AG04450 (cell line): Measurements from ENCODE around the gene SLC22A4. TPM values are rescaled to one million over a fixed set of nuclear protein-coding genes. Genes with fewer than 3 reads are reported as not detected.

Experiments used
- CTCF ChIA-PET: fragments of 300-600, 350-600 bp; formaldehyde crosslinking; extraction: SDS; loops from one replicate; lab custom pipeline; 2022; ENCODE audit warnings: antibody characterized with exemption, inconsistent platforms; lab: Charles Lee
- POLR2A ChIA-PET: fragments of 350-600 bp; formaldehyde crosslinking; extraction: SDS; loops from one replicate; lab custom pipeline; 2021; ENCODE audit warnings: antibody characterized with exemption, inconsistent platforms; lab: Yijun Ruan, JAX
- DNase-seq: peaks from one replicate; pipeline ENCODE4 v3.0.0-alpha.2; 2011; ENCODE audit warnings: low read depth, low spot score
- H3K27ac ChIP-seq: one replicate; pipeline ENCODE4 v1.5.1; 2012; ENCODE audit warnings: low read depth, low read length, control low read depth
- H3K27me3 ChIP-seq: one replicate; pipeline ENCODE4 v1.6.0; 2012; ENCODE audit warnings: low read length; ENCODE audit not compliant: control insufficient read depth, insufficient read depth
- H3K4me3 ChIP-seq: 2 replicates; pipeline ENCODE4 v1.5.1; 2011; ENCODE audit warnings: mild to moderate bottlenecking, low read depth, low read length, control low read depth
- H3K9me3 ChIP-seq: 2 replicates; pipeline ENCODE4 v1.5.1; 2012; ENCODE audit warnings: low read length; ENCODE audit not compliant: control insufficient read depth, insufficient read depth
- polyA plus RNA-seq: library from polyadenylated mRNA; depleted of rRNA; stranded (reverse); fragments of >200 nt; gene quantifications from 2 replicates; pipeline ENCODE4 v1.2.3, GENCODE V29; 2011
- TF ChIP-seq, protein P1 (sequence below): IDR thresholded peaks from 2 replicates; pipeline ENCODE4 v1.5.1; 2011; ENCODE audit warnings: low read depth, low read length, control low read depth, inconsistent platforms

Gene SLC22A4
- polyA plus RNA-seq, 1 experiment = 3.1 TPM

DNA sequence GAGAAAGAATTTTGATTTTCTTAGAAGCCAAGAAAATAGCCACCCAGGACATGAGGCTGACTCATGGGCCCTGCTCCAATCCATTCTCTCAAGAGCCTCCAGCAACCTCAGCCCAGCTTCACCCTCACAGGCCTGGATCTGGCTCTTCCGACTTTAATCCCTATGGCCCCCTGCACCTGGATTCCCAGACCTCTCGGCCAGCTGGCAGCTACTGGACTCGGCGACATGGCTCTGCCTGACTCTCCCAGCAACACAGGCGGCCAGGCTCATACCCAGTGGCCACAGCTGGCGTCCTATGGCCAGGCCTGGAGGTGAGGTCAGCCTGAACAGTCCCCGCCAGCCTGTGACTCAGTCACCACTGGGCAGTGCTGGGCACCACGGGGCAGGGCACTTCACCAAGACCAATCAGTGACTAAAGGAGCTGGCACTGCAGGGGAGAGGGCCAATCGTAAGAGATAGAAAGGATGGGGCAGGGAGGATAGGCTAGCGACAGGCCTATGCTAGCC, 42.9 kb upstream of the SLC22A4 start:
- POLR2A ChIA-PET = no interaction called here
- CTCF ChIA-PET = interaction anchor here (7.6 kb wide), 1 partner anchor 12 kb away, joined by 112 read pairs; no protein-coding TSS in a partner anchor

DNA sequence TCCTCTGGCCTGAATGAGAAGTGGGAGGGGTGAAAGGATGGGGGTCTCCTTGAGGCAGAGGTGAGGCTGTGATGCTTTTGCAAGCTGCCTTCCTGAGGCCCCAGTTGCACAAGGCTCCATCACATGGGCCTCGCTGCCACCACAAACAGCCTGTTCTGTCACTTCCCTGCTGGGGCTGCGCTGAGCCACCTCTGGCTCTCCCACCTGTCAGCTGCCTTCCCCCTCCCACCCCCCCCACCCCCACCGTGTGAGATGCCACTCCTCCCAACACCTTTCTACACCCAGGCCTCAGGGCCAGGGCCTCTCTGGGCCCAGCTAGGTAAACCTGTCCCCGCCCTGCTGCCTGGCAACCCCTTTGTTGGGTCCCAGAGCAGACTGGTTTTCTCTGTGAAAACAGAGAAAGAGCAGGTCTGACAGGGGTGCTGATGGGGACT, 41.2 kb upstream of the SLC22A4 start:
- TF ChIP-seq, protein P1, sequence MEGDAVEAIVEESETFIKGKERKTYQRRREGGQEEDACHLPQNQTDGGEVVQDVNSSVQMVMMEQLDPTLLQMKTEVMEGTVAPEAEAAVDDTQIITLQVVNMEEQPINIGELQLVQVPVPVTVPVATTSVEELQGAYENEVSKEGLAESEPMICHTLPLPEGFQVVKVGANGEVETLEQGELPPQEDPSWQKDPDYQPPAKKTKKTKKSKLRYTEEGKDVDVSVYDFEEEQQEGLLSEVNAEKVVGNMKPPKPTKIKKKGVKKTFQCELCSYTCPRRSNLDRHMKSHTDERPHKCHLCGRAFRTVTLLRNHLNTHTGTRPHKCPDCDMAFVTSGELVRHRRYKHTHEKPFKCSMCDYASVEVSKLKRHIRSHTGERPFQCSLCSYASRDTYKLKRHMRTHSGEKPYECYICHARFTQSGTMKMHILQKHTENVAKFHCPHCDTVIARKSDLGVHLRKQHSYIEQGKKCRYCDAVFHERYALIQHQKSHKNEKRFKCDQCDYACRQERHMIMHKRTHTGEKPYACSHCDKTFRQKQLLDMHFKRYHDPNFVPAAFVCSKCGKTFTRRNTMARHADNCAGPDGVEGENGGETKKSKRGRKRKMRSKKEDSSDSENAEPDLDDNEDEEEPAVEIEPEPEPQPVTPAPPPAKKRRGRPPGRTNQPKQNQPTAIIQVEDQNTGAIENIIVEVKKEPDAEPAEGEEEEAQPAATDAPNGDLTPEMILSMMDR = no peak
- DNase-seq = no peak
- Histone ChIP-seq H3K4me3 (no peak overlapping the region), H3K27me3 (no peaks in the 10 kb centered on the region), H3K27ac (no peak overlapping the region), H3K9me3 (peaks cover 3% of the 10 kb centered on the region; the same call in 1 of the 2 replicates)
- ChIA-PET POLR2A (no interaction called here), CTCF (interaction anchor here (1.2 to 7.6 kb wide), 2 partner anchors 14 to 19 kb away, joined by 4 to 112 read pairs; no protein-coding TSS in a partner anchor)

More for the DNA sequence above, 42.9 kb upstream of the SLC22A4 start:
- Histone ChIP-seq H3K27ac (no peak overlapping the region), H3K27me3 (no peaks in the 10 kb centered on the region), H3K4me3 (no peak overlapping the region), H3K9me3 (peaks cover 3% of the 10 kb centered on the region; the same call in 1 of the 2 replicates)
- no peak for DNase-seq
- TF ChIP-seq, protein P1 = no peak

DNA sequence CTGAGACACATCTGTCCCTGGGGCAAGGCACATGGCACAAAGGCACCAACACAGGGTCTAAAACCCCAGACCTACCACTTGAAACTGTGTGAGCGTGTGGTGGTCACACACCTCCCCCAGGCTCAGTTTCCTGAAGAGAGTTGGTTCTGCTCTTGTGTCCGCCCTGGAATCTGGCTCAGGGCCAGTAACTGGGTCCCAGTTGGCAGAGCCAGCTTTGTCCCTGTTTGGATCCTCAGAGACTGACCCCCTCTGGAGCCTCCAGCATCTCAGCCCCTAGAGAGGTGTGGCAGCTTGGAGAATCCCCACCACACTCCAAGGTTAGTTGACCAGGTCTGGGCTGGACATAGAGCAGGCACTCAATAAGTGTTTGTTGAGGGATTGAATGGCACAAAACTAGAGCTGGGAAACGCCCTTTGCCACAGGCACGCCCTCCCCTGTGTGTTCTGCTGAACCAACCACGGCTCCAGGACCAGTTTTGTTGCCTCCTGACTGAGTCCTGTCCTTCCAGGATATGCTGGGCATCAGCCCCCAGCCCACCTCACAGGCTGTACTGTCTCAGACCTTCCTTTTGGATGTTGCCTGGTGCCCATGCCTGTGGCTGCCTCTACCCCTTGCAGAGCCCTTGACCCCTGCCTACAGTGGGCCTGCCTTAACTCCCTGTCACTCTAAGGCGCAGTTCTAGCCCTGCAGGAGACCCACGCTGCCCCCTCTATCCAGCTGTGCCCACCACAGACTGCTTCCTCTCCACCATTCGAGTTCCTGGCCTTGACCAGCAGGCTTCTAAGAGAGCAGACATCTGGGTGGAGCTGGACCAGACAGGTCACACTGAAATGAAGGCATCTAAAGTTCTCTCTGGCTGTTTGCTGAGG, 40.5 kb upstream of the SLC22A4 start:
- TF ChIP-seq, protein P1 = no peak
- ChIA-PET POLR2A (no interaction called here), CTCF (interaction anchor here (1.2 to 9.7 kb wide), 3 partner anchors 15 to 19 kb away, joined by 4 to 112 read pairs (median 55); no protein-coding TSS in a partner anchor)
- Histone ChIP-seq H3K27me3 (no peaks in the 10 kb centered on the region), H3K9me3 (peaks cover 3% of the 10 kb centered on the region; the same call in 1 of the 2 replicates), H3K27ac (no peak overlapping the region), H3K4me3 (no peak overlapping the region)
- no peak for DNase-seq

DNA sequence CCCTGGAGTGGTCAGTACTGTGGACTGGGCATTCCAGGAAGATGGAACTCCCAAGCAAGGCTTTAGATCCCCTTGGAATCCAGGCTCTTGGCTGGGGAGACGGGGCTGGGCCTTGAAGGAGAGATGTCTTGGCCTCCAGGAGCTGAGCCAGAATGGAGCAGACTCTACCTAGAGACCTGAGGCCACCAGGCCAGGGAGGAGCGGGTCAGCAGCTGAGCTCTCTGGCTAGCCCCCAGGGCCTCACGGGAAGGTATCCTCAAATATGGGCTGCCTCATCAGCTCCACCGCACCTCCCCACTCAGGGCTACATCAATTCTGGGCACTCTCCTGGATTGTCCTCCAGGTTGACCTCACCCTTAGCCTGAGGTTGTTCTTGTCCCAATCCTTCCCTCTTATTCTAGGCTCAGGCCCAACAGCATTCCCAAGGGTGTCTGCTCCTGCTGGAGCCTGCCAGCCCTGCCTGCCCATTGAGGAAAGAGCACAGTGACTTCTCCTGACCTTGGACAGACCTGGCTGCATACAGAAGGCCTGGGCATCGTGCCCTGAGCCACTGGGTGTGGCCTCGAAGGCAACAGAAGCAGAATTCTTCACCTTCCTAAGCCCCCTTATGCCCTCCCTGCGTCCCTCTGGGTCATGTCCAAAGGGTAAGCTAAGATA, 39.7 kb upstream of the SLC22A4 start:
- TF ChIP-seq, protein P1 = no peak
- ChIA-PET POLR2A (no interaction called here), CTCF (interaction anchor here (9.7 kb wide), 1 partner anchor 16 kb away, joined by 55 read pairs; no protein-coding TSS in a partner anchor)
- H3K9me3 ChIP-seq = peaks cover 3% of the 10 kb centered on the region; the same call in 1 of the 2 replicates
- DNase-seq = no peak
- H3K4me3 ChIP-seq = no peak overlapping the region
- no peaks in the 10 kb centered on the region for H3K27me3 ChIP-seq
- H3K27ac ChIP-seq = no peak overlapping the region
